Heart right ventricle (tissue), 16 donors: ENCODE data around the gene SLC26A8. TPM values are rescaled to one million over a fixed set of nuclear protein-coding genes. Genes with fewer than 3 reads are reported as not detected.

Source experiments
- ATAC-seq, 8 donors: fragments of 200-7000 bp; cut with Tn5 transposase; one replicate each; pipeline ENCODE4 v1.9.1; 2020; ENCODE audit warnings: mild to moderate bottlenecking in 8 of 8, moderate library complexity in 8 of 8, moderate number of reproducible peaks in 1 of 8
- DNase-seq, 2 donors: peaks; one replicate each; pipeline ENCODE4 v3.0.0-alpha.2; 2020
- H3K27ac ChIP-seq, 10 donors: fragments of 200-600 bp; sonication (generic) in 2 of 10; one replicate each; pipeline versions ENCODE4 v1.5.0 to v1.8.0; 2020 to 2022; ENCODE audit warnings: mild to moderate bottlenecking in 3 of 10
- H3K27me3 ChIP-seq, 7 donors: fragments of 200-600 bp; one replicate each; pipeline ENCODE4 v1.8.0; 2021 to 2022; ENCODE audit warnings: mild to moderate bottlenecking in 2 of 7
- H3K36me3 ChIP-seq, 9 donors: fragments of 200-600 bp; sonication (generic) in 1 of 9; one replicate each; pipeline versions ENCODE4 v1.5.0 to v1.8.0; 2020 to 2022; ENCODE audit warnings: mild to moderate bottlenecking in 2 of 9
- H3K4me1 ChIP-seq, 9 donors: fragments of 200-600 bp; sonication (generic) in 1 of 9; one replicate each; pipeline versions ENCODE4 v1.5.0 to v1.8.0; 2020 to 2022; ENCODE audit warnings: mild to moderate bottlenecking in 4 of 9
- H3K4me3 ChIP-seq, 10 donors: fragments of 200-600 bp; sonication (generic) in 2 of 10; one replicate each; pipeline versions ENCODE4 v1.5.0 to v1.8.0; 2020 to 2022; ENCODE audit warnings: mild to moderate bottlenecking in 7 of 10, moderate library complexity in 2 of 10
- H3K9me3 ChIP-seq, 11 donors: fragments of 200-600 bp in 10 of 11; sonication (generic) in 2 of 11; one replicate each; pipeline versions ENCODE4 v1.5.0 to v1.8.0; 2013 to 2022; ENCODE audit warnings: mild to moderate bottlenecking in 2 of 11, control low read depth in 1 of 11, moderate library complexity in 1 of 11
- CTCF ChIP-seq, 9 donors: fragments of 200-600 bp; sonication (generic) in 2 of 9; IDR thresholded peaks; one replicate each; pipeline versions ENCODE4 v1.5.0 to v1.8.0; 2021 to 2022; ENCODE audit warnings: antibody characterized with exemption in 9 of 9, mild to moderate bottlenecking in 5 of 9, moderate library complexity in 1 of 9
- WGBS, 2 donors: extraction: QIAGEN DNeasy Blood & Tissue Kit; methylation state at CpG; one replicate each; pipeline ENCODE4 v1.1.7; 2013; ENCODE audit warnings: inconsistent platforms in 1 of 2; 5-methylcytosine and 5-hydroxymethylcytosine counted together
- intact Hi-C, 10 donors: fragments of 100-400 bp; cut with DNase I; formaldehyde crosslinking; loops; one replicate each; pipeline versions ENCODE4 v1.11.1 to v1.14.2; 2022
- polyA plus RNA-seq, 2 donors: library from polyadenylated mRNA; stranded (reverse); fragments of 200-250 nt; gene quantifications; one replicate each; pipeline ENCODE4 v1.2.3, GENCODE V29; 2013
- total RNA-seq, 10 donors: library from RNA; stranded (reverse); fragmentation: NEBNext Ultra II Directional in 3 of 10; extraction: Animal tissue kit (Norgen Biotek cat#: 25700) in 3 of 10; gene quantifications; one replicate each; pipeline versions ENCODE4 v1.2.1 to v1.2.4, GENCODE V29; 2021 to 2023
- donor health status: Arrhythmogenic right ventricular cardiomyopathy.
- donor health status: ischemic (EF 13 %, LVEDD 7.1; RV severe dilation, severe dysfunction).
- donor health status: healthy with polysubstance abuse.
- donor health status: DM: no; HTN: yes; CAD: no.
- donor health status: DM: no; HTN: no; CAD: no.
- donor health status: ischemic (EF 25% LVEDD 6.9; RV normal size, moderate dysfunction).
- donor health status: ischemic (EF 25% LVEDD 5.7; RV mildly dilated, moderate dysfunction).
- donor health status: healthy.
- donor health status: DM: yes; HTN: yes; CAD: no.
- donor health status: Ischemic cardiomyopathy.
- donor health status: ischemic (EF 35%, LVEDD 5.7; RV mildly dilated, moderate dysfunction).
- donor health status: nonischemic (EF 11% LVEDD 7.7; RV severe dilation, severe dysfunction).
- donor health status: DM: yes; HTN: yes; CAD: no.
- donor health status: PGD.
- donor health status: ischemic (EF 29% LVEDD 5.4; RV normal size, mild dysfunction).
- donor health status: nonischemic (EF 23%, LVEDD 6.1; RV moderate dilation, normal function).

The SLC26A8 gene
- total and polyA plus RNA-seq, 12 donors: 0.03 to 0.11 (median 0.10) TPM; not detected in 6

GRCh38 chr6:35931120-35931561, 93.3 kb downstream of the SLC26A8 start:
- ATAC-seq (no peak), DNase-seq (no peak)
- Histone ChIP-seq H3K27ac (no peak overlapping the region), H3K27me3 (peaks cover 0 to 7% (median 0%) of the 10 kb centered on the region in 7 donors), H3K36me3 (no peaks in the 10 kb centered on the region), H3K9me3 (no peaks in the 10 kb centered on the region), H3K4me3 (no peak overlapping the region), H3K4me1 (no peaks in the 10 kb centered on the region)
- no peak for TF ChIP-seq CTCF (IDR thresholded peaks at IDR 0.05)
- WGBS, 2 donors: 92% methylated on average over 30 of the region's 30 CpGs
- intact Hi-C loops: no loop called here

- no peak for DNase-seq
- TF ChIP-seq CTCF (IDR thresholded peaks at IDR 0.05): no peak
- H3K9me3 ChIP-seq: no peaks in the 10 kb centered on the region
- H3K4me1 ChIP-seq: no peaks in the 10 kb centered on the region
- no peak for ATAC-seq
- H3K4me3 ChIP-seq: no peak overlapping the region
- intact Hi-C loops: no loop called here
- no peaks in the 10 kb centered on the region for H3K36me3 ChIP-seq
- WGBS, 2 donors: 79 to 88% methylated on average over 1 of the region's 1 CpG
- no peak overlapping the region for H3K27ac ChIP-seq
- H3K27me3 ChIP-seq: no peaks in the 10 kb centered on the region
These were observed 94.8 kb downstream of the SLC26A8 start for GRCh38 chr6:35929601-35930000.

GRCh38 chr6:35926509-35927215, 97.8 kb downstream of the SLC26A8 start:
- intact Hi-C loops: no loop called here
- no peak for TF ChIP-seq CTCF (IDR thresholded peaks at IDR 0.05)
- H3K27me3 ChIP-seq: no peaks in the 10 kb centered on the region
- ATAC-seq (no peak), DNase-seq (no peak)
- no peaks in the 10 kb centered on the region for H3K36me3 ChIP-seq
- H3K9me3 ChIP-seq: no peaks in the 10 kb centered on the region
- H3K4me3 ChIP-seq: no peak overlapping the region
- peaks cover 0 to 6% (median 4%) of the 10 kb centered on the region in 9 donors for H3K4me1 ChIP-seq
- no peak overlapping the region for H3K27ac ChIP-seq
- 85 to 87% methylated on average over 2 of the region's 2 CpGs for WGBS, 2 donors

- H3K4me1 ChIP-seq: peaks cover 0 to 11% (median 9%) of the 10 kb centered on the region in 9 donors
- intact Hi-C loops: no loop called here
- 82 to 86% methylated on average over 3 of the region's 3 CpGs for WGBS, 2 donors
These were observed 98.5 kb downstream of the SLC26A8 start for GRCh38 chr6:35925961-35926360.

More at GRCh38 chr6:35925961-35926360, 98.5 kb downstream of the SLC26A8 start:
- Histone ChIP-seq H3K9me3 (no peaks in the 10 kb centered on the region), H3K27ac (no peak overlapping the region), H3K36me3 (no peaks in the 10 kb centered on the region), H3K4me3 (no peak overlapping the region), H3K27me3 (no peaks in the 10 kb centered on the region)
- TF ChIP-seq CTCF (IDR thresholded peaks at IDR 0.05): no peak
- DNase-seq (no peak), ATAC-seq (no peak)
